Liver (tissue), 3 donors: ENCODE data around the gene NAXD.

Source experiments
- EGR1 ChIP-seq, 2 donors: IDR thresholded peaks; 2 replicates each; pipeline ENCODE4 v1.6.1; 2016 to 2018; ENCODE audit warnings: antibody characterized with exemption in 2 of 2, low read depth in 2 of 2
- FOXA1 ChIP-seq: IDR thresholded peaks from 2 replicates; pipeline ENCODE4 v1.6.1; 2016; ENCODE audit warnings: antibody characterized with exemption
- GABPA ChIP-seq, 2 donors: IDR thresholded peaks in 1 of 2; conservative IDR thresholded peaks in 1 of 2; 2 replicates each; pipeline ENCODE4 v1.6.1; 2016; ENCODE audit warnings: antibody characterized with exemption in 2 of 2, mild to moderate bottlenecking in 1 of 2, moderate library complexity in 1 of 2
- HNF4A ChIP-seq, 2 donors: conservative IDR thresholded peaks; 2 replicates each; pipeline ENCODE4 v1.6.1; 2016; ENCODE audit warnings: antibody characterized with exemption in 2 of 2, mild to moderate bottlenecking in 2 of 2
- JUND ChIP-seq, 2 donors: IDR thresholded peaks; 2 replicates each; pipeline ENCODE4 v1.6.1; 2016; ENCODE audit warnings: antibody characterized with exemption in 2 of 2
- RAD21 ChIP-seq, 2 donors: IDR thresholded peaks; 2 replicates each; pipeline ENCODE4 v1.6.1; 2016; ENCODE audit warnings: antibody characterized with exemption in 2 of 2, mild to moderate bottlenecking in 2 of 2
- TAF1 ChIP-seq: conservative IDR thresholded peaks from 2 replicates; pipeline ENCODE4 v1.6.1; 2016; ENCODE audit warnings: antibody characterized with exemption, mild to moderate bottlenecking
- YY1 ChIP-seq: IDR thresholded peaks from 2 replicates; pipeline ENCODE4 v1.6.1; 2016; ENCODE audit warnings: antibody characterized with exemption, mild to moderate bottlenecking
- TF ChIP-seq, protein P1 (sequence below): IDR thresholded peaks from 2 replicates; pipeline ENCODE4 v1.6.1; 2016; ENCODE audit warnings: antibody characterized with exemption, mild to moderate bottlenecking
- TF ChIP-seq, protein P2 (sequence below): fragments of 150-350 bp; IDR thresholded peaks from 2 replicates; pipeline ENCODE4 v1.5.1; 2017; ENCODE audit warnings: improper control_type of control experiment, low read depth, low read length; ENCODE audit not compliant: missing input control
- TF ChIP-seq, protein P3 (sequence below): IDR thresholded peaks from 2 replicates; pipeline ENCODE4 v1.6.1; 2016; ENCODE audit warnings: antibody characterized with exemption
- donor health status: healthy.
- donor health status: healthy.

DNA sequence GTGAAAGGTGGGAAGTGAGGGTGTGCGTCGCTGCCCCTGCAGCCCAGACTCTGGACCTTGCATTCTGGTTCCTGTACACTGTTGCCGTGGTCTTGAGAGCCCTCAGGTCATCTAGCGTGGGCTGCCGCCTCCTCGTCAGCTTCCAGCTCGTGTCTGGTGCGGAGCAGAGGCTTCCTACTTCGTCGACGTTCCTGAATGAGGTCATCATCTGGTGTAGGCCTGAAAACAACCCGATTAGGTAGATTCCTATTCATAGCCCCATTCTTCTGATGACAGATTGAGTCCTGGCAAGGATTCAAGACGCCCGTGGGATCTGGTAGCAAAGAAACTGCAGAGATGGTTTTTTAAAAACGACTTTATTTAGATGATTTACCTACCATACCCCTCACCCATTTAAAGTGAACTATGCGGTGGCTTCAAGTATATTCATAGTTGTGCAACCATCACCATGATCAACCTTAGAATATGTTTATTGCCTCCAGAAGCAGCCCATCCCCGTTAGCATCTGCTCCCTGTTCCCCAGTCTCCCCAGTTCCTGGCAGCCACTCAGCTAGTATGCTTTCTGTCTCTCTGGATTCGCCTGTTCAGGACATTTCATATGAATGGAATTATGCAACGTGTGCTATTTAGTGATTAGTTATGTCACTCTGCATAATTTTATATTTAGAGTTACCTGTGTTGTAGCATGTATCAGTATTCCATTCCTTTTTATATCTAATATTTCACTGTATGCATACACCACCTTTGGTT lies 13.8 kb downstream of the NAXD start:
- TF ChIP-seq, protein P1, sequence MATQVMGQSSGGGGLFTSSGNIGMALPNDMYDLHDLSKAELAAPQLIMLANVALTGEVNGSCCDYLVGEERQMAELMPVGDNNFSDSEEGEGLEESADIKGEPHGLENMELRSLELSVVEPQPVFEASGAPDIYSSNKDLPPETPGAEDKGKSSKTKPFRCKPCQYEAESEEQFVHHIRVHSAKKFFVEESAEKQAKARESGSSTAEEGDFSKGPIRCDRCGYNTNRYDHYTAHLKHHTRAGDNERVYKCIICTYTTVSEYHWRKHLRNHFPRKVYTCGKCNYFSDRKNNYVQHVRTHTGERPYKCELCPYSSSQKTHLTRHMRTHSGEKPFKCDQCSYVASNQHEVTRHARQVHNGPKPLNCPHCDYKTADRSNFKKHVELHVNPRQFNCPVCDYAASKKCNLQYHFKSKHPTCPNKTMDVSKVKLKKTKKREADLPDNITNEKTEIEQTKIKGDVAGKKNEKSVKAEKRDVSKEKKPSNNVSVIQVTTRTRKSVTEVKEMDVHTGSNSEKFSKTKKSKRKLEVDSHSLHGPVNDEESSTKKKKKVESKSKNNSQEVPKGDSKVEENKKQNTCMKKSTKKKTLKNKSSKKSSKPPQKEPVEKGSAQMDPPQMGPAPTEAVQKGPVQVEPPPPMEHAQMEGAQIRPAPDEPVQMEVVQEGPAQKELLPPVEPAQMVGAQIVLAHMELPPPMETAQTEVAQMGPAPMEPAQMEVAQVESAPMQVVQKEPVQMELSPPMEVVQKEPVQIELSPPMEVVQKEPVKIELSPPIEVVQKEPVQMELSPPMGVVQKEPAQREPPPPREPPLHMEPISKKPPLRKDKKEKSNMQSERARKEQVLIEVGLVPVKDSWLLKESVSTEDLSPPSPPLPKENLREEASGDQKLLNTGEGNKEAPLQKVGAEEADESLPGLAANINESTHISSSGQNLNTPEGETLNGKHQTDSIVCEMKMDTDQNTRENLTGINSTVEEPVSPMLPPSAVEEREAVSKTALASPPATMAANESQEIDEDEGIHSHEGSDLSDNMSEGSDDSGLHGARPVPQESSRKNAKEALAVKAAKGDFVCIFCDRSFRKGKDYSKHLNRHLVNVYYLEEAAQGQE: no peak
- TF ChIP-seq, protein P2, sequence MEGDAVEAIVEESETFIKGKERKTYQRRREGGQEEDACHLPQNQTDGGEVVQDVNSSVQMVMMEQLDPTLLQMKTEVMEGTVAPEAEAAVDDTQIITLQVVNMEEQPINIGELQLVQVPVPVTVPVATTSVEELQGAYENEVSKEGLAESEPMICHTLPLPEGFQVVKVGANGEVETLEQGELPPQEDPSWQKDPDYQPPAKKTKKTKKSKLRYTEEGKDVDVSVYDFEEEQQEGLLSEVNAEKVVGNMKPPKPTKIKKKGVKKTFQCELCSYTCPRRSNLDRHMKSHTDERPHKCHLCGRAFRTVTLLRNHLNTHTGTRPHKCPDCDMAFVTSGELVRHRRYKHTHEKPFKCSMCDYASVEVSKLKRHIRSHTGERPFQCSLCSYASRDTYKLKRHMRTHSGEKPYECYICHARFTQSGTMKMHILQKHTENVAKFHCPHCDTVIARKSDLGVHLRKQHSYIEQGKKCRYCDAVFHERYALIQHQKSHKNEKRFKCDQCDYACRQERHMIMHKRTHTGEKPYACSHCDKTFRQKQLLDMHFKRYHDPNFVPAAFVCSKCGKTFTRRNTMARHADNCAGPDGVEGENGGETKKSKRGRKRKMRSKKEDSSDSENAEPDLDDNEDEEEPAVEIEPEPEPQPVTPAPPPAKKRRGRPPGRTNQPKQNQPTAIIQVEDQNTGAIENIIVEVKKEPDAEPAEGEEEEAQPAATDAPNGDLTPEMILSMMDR: no peak
- TF ChIP-seq, protein P3, sequence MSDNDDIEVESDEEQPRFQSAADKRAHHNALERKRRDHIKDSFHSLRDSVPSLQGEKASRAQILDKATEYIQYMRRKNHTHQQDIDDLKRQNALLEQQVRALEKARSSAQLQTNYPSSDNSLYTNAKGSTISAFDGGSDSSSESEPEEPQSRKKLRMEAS: no peak
- TF ChIP-seq RAD21 (IDR thresholded peaks at IDR 0.05): no peak
- TF ChIP-seq TAF1: no peak
- no peak for TF ChIP-seq JUND (IDR thresholded peaks at IDR 0.05)
- no peak for TF ChIP-seq GABPA (IDR thresholded peaks at IDR 0.05 in 1 of 2, conservative IDR thresholded peaks at IDR 0.05 in 1 of 2)
- no peak for TF ChIP-seq EGR1 (IDR thresholded peaks at IDR 0.05; ENCODE audit: low read depth in 2 of 2)
- TF ChIP-seq HNF4A (conservative IDR thresholded peaks at IDR 0.05): no peak
- no peak for TF ChIP-seq FOXA1
- no peak for TF ChIP-seq YY1
